ENCODE data around the gene RETREG3. TPM values are rescaled to one million over a fixed set of nuclear protein-coding genes. Genes with fewer than 3 reads are reported as not detected.

RETREG3 gene
- total and polyA plus RNA-seq, 2 of the 13 experiments (the other 11 are each of a cell fraction or from before 2014, with no cell fraction given): 47.0 to 55.8 TPM

- TF ChIP-seq ZNF350 (CRISPR knock-in tag; IDR thresholded peaks at IDR 0.05; ENCODE audit: borderline replicate concordance, low read depth) (0 out of 2 replicates have a peak, but pooled peaks have one; percentile 11), MIER3 (CRISPR knock-in tag; IDR thresholded peaks at IDR 0.05; ENCODE audit: borderline replicate concordance) (no peak; the same call in 1 of the 2 replicates), KLF6 (CRISPR knock-in tag; IDR thresholded peaks at IDR 0.05) (peak; percentile 52; the same call in 1 of the 2 replicates), ZNF782 (CRISPR knock-in tag; IDR thresholded peaks at IDR 0.05; ENCODE audit: borderline replicate concordance) (no peak), SP5 (CRISPR knock-in tag; IDR thresholded peaks at IDR 0.05; ENCODE audit: borderline replicate concordance, low read depth) (peak; percentile 54; the same call in 1 of the 2 replicates), HDAC1 (CRISPR knock-in tag; IDR thresholded peaks at IDR 0.05) (peak; percentile 73; the same call in 1 of the 2 replicates), ZNF331 (CRISPR knock-in tag; IDR thresholded peaks at IDR 0.05) (peak; percentile 55; the same call in 1 of the 2 replicates), ZFP37 (CRISPR knock-in tag; IDR thresholded peaks at IDR 0.05; ENCODE audit: borderline replicate concordance) (peak; percentile 96), ZFP36L1 (CRISPR knock-in tag; IDR thresholded peaks at IDR 0.05) (0 out of 2 replicates have a peak, but pooled peaks have one; percentile 48), ZNF124 (CRISPR knock-in tag; IDR thresholded peaks at IDR 0.05) (no peak; the same call in 1 of the 2 replicates), SOX5 (CRISPR knock-in tag; IDR thresholded peaks at IDR 0.05; ENCODE audit: borderline replicate concordance) (peak; percentile 67; the same call in 1 of the 2 replicates), ZNF234 (CRISPR knock-in tag; conservative IDR thresholded peaks at IDR 0.05) (no peak), ZNF205 (CRISPR knock-in tag; IDR thresholded peaks at IDR 0.05) (no peak), ZNF670 (CRISPR knock-in tag; IDR thresholded peaks at IDR 0.05; ENCODE audit: borderline replicate concordance) (peak; percentile 69; the same call in 1 of the 2 replicates), ZBTB7B (CRISPR knock-in tag; IDR thresholded peaks at IDR 0.05) (peak; percentile 95), NFYC (CRISPR knock-in tag; IDR thresholded peaks at IDR 0.05) (peak; percentile 88), YEATS2 (CRISPR knock-in tag; IDR thresholded peaks at IDR 0.05; ENCODE audit: borderline replicate concordance) (peak; percentile 68; the same call in 1 of the 2 replicates), NFAT5 (CRISPR knock-in tag; IDR thresholded peaks at IDR 0.05) (peak; percentile 90), ZNF484 (CRISPR knock-in tag; IDR thresholded peaks at IDR 0.05; ENCODE audit: borderline replicate concordance, low read depth) (no peak), FOXJ3 (CRISPR knock-in tag; IDR thresholded peaks at IDR 0.05; ENCODE audit: borderline replicate concordance) (0 out of 2 replicates have a peak, but pooled peaks have one; percentile 36), SOX13 (IDR thresholded peaks at IDR 0.05) (no peak), SOX13 (CRISPR knock-in tag; conservative IDR thresholded peaks at IDR 0.05 in 1 of 2, IDR thresholded peaks at IDR 0.05 in 1 of 2) (peak in 1 of 2 experiments; percentile 66; a peak in 2 of 4 replicates)
- TF ChIP-seq, protein P1, sequence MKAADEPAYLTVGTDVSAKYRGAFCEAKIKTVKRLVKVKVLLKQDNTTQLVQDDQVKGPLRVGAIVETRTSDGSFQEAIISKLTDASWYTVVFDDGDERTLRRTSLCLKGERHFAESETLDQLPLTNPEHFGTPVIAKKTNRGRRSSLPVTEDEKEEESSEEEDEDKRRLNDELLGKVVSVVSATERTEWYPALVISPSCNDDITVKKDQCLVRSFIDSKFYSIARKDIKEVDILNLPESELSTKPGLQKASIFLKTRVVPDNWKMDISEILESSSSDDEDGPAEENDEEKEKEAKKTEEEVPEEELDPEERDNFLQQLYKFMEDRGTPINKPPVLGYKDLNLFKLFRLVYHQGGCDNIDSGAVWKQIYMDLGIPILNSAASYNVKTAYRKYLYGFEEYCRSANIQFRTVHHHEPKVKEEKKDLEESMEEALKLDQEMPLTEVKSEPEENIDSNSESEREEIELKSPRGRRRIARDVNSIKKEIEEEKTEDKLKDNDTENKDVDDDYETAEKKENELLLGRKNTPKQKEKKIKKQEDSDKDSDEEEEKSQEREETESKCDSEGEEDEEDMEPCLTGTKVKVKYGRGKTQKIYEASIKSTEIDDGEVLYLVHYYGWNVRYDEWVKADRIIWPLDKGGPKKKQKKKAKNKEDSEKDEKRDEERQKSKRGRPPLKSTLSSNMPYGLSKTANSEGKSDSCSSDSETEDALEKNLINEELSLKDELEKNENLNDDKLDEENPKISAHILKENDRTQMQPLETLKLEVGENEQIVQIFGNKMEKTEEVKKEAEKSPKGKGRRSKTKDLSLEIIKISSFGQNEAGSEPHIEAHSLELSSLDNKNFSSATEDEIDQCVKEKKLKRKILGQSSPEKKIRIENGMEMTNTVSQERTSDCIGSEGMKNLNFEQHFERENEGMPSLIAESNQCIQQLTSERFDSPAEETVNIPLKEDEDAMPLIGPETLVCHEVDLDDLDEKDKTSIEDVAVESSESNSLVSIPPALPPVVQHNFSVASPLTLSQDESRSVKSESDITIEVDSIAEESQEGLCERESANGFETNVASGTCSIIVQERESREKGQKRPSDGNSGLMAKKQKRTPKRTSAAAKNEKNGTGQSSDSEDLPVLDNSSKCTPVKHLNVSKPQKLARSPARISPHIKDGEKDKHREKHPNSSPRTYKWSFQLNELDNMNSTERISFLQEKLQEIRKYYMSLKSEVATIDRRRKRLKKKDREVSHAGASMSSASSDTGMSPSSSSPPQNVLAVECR (CRISPR knock-in tag; IDR thresholded peaks at IDR 0.05; ENCODE audit: borderline replicate concordance): peak; percentile 79; the same call in 1 of the 2 replicates
Measured at GRCh38 chr17:42536048-42536371, 73.2 kb downstream of the RETREG3 start, which contains the start of gene NAGLU (continued).

Data from HepG2 (cell line).